ENCODE data around the gene HIP1R.
"Not testable (repeated sequence)": the region's sequence is repeated elsewhere in the genome, so short reads cannot be mapped to it uniquely, and the experiment has no call there.

HIP1R gene

DNA sequence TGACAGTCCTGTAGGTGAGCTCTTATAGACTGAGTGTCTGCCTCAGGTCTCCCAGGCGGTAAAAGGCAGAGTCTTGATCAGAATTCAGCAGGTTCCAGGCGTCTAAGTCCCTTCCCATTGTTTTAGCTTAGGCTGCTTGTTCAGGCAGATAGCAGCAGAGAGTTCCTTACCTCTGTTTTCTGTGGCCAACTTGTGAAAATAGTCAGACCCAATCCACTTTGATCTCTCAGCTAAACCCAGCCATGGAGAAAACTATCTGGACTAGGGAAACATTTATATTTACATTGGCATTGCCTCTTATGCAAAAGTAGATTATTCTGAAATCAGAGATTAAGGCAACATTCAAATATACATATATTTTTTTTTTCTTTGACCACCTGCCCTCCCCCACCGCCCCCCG, 39.5 kb upstream of the HIP1R start:
- H4K20me1 ChIP-seq (ENCODE audit: insufficient read depth, low read length) = no peaks in the 10 kb centered on the region
- H3F3A ChIP-seq (ENCODE audit: insufficient read depth, low read length) = no peaks in the 10 kb centered on the region
- no peaks in the 10 kb centered on the region for H3K79me2 ChIP-seq (ENCODE audit: low read length)
- no peak overlapping the region for H3K27ac ChIP-seq (ENCODE audit: low read length)
- no peak for DNase-seq
- no peak overlapping the region for H3K4me3 ChIP-seq (ENCODE audit: low read length)
- no peaks in the 10 kb centered on the region for H3K36me3 ChIP-seq (replicated peaks; ENCODE audit: insufficient read depth, low read length)
- no peaks in the 10 kb centered on the region for H3K9me2 ChIP-seq (replicated peaks; ENCODE audit: insufficient read depth, low read length)
- H3K9me3 ChIP-seq (replicated peaks; ENCODE audit: insufficient read depth, low read length) = no peaks in the 10 kb centered on the region
- no peak overlapping the region for H3K9ac ChIP-seq (ENCODE audit: low read length)
- no peak overlapping the region for H2AFZ ChIP-seq (ENCODE audit: low read length)
- no peak overlapping the region for H3K4me2 ChIP-seq (ENCODE audit: low read depth, low read length)
- H3K4me1 ChIP-seq (ENCODE audit: low read length) = no peaks in the 10 kb centered on the region
- no peaks in the 10 kb centered on the region for H3K27me3 ChIP-seq (replicated peaks; ENCODE audit: insufficient read depth, low read length)
- no peak for TF ChIP-seq EZH2phosphoT487 (IDR thresholded peaks at IDR 0.05; ENCODE audit: low read length)
- no peak for TF ChIP-seq EZH2 (optimal IDR thresholded peaks at IDR 0.05; ENCODE audit: low read depth, low read length)
- TF ChIP-seq CTCF (IDR thresholded peaks at IDR 0.05; ENCODE audit: low read length) = no peak

DNA sequence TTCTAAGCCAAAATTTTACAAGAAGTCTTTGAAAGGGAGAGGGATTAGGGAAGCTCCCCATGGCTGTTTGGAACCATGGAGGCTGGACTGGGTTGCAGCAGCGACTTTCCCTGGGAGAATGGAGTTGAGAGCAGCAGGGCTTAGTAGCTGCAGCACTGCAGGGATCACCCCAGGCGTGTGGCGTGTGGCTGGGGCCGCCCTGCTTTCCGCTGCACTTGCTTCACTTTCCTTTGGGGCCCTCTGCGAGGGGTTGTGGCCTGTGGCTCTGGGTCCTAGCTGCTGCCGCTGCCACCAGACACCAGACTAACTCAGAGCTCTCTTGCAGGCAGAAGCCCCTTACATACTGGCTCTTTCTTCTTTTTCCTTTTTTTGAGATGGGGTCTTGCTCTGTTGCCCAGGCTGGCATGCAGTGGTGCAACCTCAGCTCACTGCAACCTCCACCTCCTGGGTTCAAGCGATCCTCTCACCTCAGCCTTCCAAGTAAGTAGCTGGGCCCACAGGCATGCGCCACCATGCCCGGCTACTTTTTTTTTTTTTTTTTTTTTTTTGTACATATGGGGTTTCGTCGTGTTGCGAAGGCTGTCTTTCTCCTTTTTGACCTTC, 35.5 kb upstream of the HIP1R start:
- DNase-seq = no peak
- no peak overlapping the region for H3K4me3 ChIP-seq (ENCODE audit: low read length)
- H3K27me3 ChIP-seq (replicated peaks; ENCODE audit: insufficient read depth, low read length) = no peaks in the 10 kb centered on the region
- TF ChIP-seq EZH2phosphoT487 (IDR thresholded peaks at IDR 0.05; ENCODE audit: low read length) (no peak), EZH2 (optimal IDR thresholded peaks at IDR 0.05; ENCODE audit: low read depth, low read length) (no peak), CTCF (IDR thresholded peaks at IDR 0.05; ENCODE audit: low read length) (no peak)
- H3K27ac ChIP-seq (ENCODE audit: low read length) = no peak overlapping the region
- H3K4me2 ChIP-seq (ENCODE audit: low read depth, low read length) = no peak overlapping the region
- no peaks in the 10 kb centered on the region for H3K4me1 ChIP-seq (ENCODE audit: low read length)
- H3K79me2 ChIP-seq (ENCODE audit: low read length) = no peaks in the 10 kb centered on the region
- H3K9ac ChIP-seq (ENCODE audit: low read length) = no peak overlapping the region
- no peaks in the 10 kb centered on the region for H3K9me3 ChIP-seq (replicated peaks; ENCODE audit: insufficient read depth, low read length)
- H4K20me1 ChIP-seq (ENCODE audit: insufficient read depth, low read length) = no peaks in the 10 kb centered on the region
- H3K36me3 ChIP-seq (replicated peaks; ENCODE audit: insufficient read depth, low read length) = no peaks in the 10 kb centered on the region
- H2AFZ ChIP-seq (ENCODE audit: low read length) = no peak overlapping the region
- no peaks in the 10 kb centered on the region for H3K9me2 ChIP-seq (replicated peaks; ENCODE audit: insufficient read depth, low read length)
- H3F3A ChIP-seq (ENCODE audit: insufficient read depth, low read length) = no peaks in the 10 kb centered on the region

DNA sequence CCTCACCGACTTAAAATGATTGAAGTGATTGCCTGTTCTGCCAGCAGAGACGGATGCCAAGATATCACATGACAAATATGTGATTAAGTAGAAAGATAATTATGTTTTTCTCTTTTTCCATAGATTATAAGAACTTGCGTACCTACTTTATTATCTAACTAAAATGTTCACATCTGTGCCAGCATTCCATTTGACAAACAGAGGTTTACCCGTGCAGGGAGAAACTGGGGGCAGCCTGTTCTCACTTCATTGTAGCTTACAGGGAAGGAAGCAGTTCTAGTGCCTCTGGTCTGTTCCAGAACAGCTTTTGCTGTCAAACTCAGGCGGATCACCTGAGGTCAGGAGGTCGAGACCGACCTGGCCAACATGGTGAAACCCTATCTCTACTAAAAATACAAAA, 31.3 kb upstream of the HIP1R start:
- Histone ChIP-seq H3K4me3 (ENCODE audit: low read length) (no peak overlapping the region), H3K9me3 (replicated peaks; ENCODE audit: insufficient read depth, low read length) (no peaks in the 10 kb centered on the region), H3K9ac (ENCODE audit: low read length) (no peak overlapping the region), H2AFZ (ENCODE audit: low read length) (no peak overlapping the region), H3K27ac (ENCODE audit: low read length) (no peak overlapping the region), H3K36me3 (replicated peaks; ENCODE audit: insufficient read depth, low read length) (no peaks in the 10 kb centered on the region), H3K79me2 (ENCODE audit: low read length) (no peaks in the 10 kb centered on the region), H3K4me2 (ENCODE audit: low read depth, low read length) (no peak overlapping the region), H4K20me1 (ENCODE audit: insufficient read depth, low read length) (no peaks in the 10 kb centered on the region), H3K4me1 (ENCODE audit: low read length) (peaks cover 7% of the 10 kb centered on the region; the same call in 1 of the 2 replicates), H3F3A (ENCODE audit: insufficient read depth, low read length) (no peaks in the 10 kb centered on the region), H3K27me3 (replicated peaks; ENCODE audit: insufficient read depth, low read length) (no peaks in the 10 kb centered on the region; the same call in 1 of the 2 replicates), H3K9me2 (replicated peaks; ENCODE audit: insufficient read depth, low read length) (no peaks in the 10 kb centered on the region)
- TF ChIP-seq EZH2phosphoT487 (IDR thresholded peaks at IDR 0.05; ENCODE audit: low read length) = no peak
- no peak for TF ChIP-seq EZH2 (optimal IDR thresholded peaks at IDR 0.05; ENCODE audit: low read depth, low read length)
- TF ChIP-seq CTCF (IDR thresholded peaks at IDR 0.05; ENCODE audit: low read length) = no peak
- no peak for DNase-seq

GRCh38 chr12:122804957-122805356, 30.3 kb upstream of the HIP1R start:
- not testable (repeated sequence) for H3K27me3 ChIP-seq (replicated peaks; ENCODE audit: insufficient read depth, low read length); H2AFZ ChIP-seq (ENCODE audit: low read length); DNase-seq; H3K79me2 ChIP-seq (ENCODE audit: low read length); H3K27ac ChIP-seq (ENCODE audit: low read length); H3K4me1 ChIP-seq (ENCODE audit: low read length); H3K9ac ChIP-seq (ENCODE audit: low read length); H3K9me2 ChIP-seq (replicated peaks; ENCODE audit: insufficient read depth, low read length); H3K4me2 ChIP-seq (ENCODE audit: low read depth, low read length); H3F3A ChIP-seq (ENCODE audit: insufficient read depth, low read length); H3K4me3 ChIP-seq (ENCODE audit: low read length); H3K9me3 ChIP-seq (replicated peaks; ENCODE audit: insufficient read depth, low read length); H4K20me1 ChIP-seq (ENCODE audit: insufficient read depth, low read length); H3K36me3 ChIP-seq (replicated peaks; ENCODE audit: insufficient read depth, low read length)
